H9 (cell line): ENCODE measurements around the gene PDPK1. TPM values are rescaled to one million over a fixed set of nuclear protein-coding genes. Genes with fewer than 3 reads are reported as not detected.
"Not testable (repeated sequence)": the region's sequence is repeated elsewhere in the genome, so short reads cannot be mapped to it uniquely, and the experiment has no call there.

ENCODE experiments used
- DNase-seq: peaks from one replicate; pipeline ENCODE4 v3.0.0-alpha.2; 2017
- H2AFZ ChIP-seq: one replicate; pipeline ENCODE4 v1.6.1; 2013; ENCODE audit warnings: mild to moderate bottlenecking, low read length, control low read depth, moderate library complexity
- H2AK5ac ChIP-seq: 2 replicates; pipeline ENCODE4 v1.6.1; 2013; ENCODE audit warnings: low read length, control low read depth, mixed read lengths; ENCODE audit not compliant: insufficient read length
- H2BK120ac ChIP-seq: one replicate; pipeline ENCODE4 v1.6.1; 2013; ENCODE audit warnings: low read depth, mild to moderate bottlenecking, low read length, control low read depth, inconsistent platforms; ENCODE audit not compliant: poor library complexity, severe bottlenecking
- H2BK12ac ChIP-seq: 2 replicates; pipeline ENCODE4 v1.6.1; 2013; ENCODE audit warnings: low read length, control low read depth, mixed read lengths, low read depth; ENCODE audit not compliant: insufficient read length
- H2BK15ac ChIP-seq: 2 replicates; pipeline ENCODE4 v1.6.1; 2013; ENCODE audit warnings: low read depth, low read length, control low read depth
- H2BK20ac ChIP-seq: one replicate; pipeline ENCODE4 v1.6.1; 2013; ENCODE audit warnings: low read depth, mild to moderate bottlenecking, low read length, control low read depth, inconsistent platforms; ENCODE audit not compliant: poor library complexity, severe bottlenecking
- H2BK5ac ChIP-seq: 2 replicates; pipeline ENCODE4 v1.6.1; 2013; ENCODE audit warnings: low read length, control low read depth, mixed read lengths; ENCODE audit not compliant: insufficient read length
- H3K14ac ChIP-seq: 2 replicates; pipeline ENCODE4 v1.6.1; 2013; ENCODE audit warnings: low read length, control low read depth; ENCODE audit not compliant: insufficient read depth
- H3K18ac ChIP-seq: 2 replicates; pipeline ENCODE4 v1.6.1; 2013; ENCODE audit warnings: low read depth, mild to moderate bottlenecking, mixed read lengths, low read length, control low read depth; ENCODE audit not compliant: insufficient read length
- H3K23ac ChIP-seq: 2 replicates; pipeline ENCODE4 v1.6.1; 2013; ENCODE audit warnings: low read length, control low read depth, mixed read lengths, low read depth; ENCODE audit not compliant: insufficient read length
- H3K23me2 ChIP-seq: 2 replicates; pipeline ENCODE4 v1.6.1; 2013; ENCODE audit warnings: low read depth, mild to moderate bottlenecking, mixed read lengths, low read length, control low read depth; ENCODE audit not compliant: insufficient read length, poor library complexity, severe bottlenecking
- H3K27ac ChIP-seq: 2 replicates; pipeline ENCODE4 v1.5.1; 2013; ENCODE audit warnings: low read length, control low read depth, mixed read lengths, low read depth; ENCODE audit not compliant: insufficient read length
- H3K27me3 ChIP-seq: 2 replicates; pipeline ENCODE4 v1.6.1; 2013; ENCODE audit warnings: low read length, control low read depth, inconsistent platforms; ENCODE audit not compliant: insufficient read depth
- H3K4ac ChIP-seq: 2 replicates; pipeline ENCODE4 v1.6.1; 2013; ENCODE audit warnings: low read depth, mild to moderate bottlenecking, control low read depth, inconsistent platforms, low read length, moderate library complexity
- H3K4me1 ChIP-seq: 2 replicates; pipeline ENCODE4 v1.6.1; 2013; ENCODE audit warnings: low read length, control low read depth, inconsistent platforms; ENCODE audit not compliant: insufficient read depth
- H3K4me2 ChIP-seq: 2 replicates; pipeline ENCODE4 v1.6.1; 2013; ENCODE audit warnings: low read length, control low read depth, mixed read lengths; ENCODE audit not compliant: insufficient read length, insufficient read depth
- H3K56ac ChIP-seq: 2 replicates; pipeline ENCODE4 v1.6.1; 2013; ENCODE audit warnings: low read depth, mild to moderate bottlenecking, mixed read lengths, low read length, control low read depth; ENCODE audit not compliant: insufficient read length
- H3K79me1 ChIP-seq: 2 replicates; pipeline ENCODE4 v1.6.1; 2013; ENCODE audit warnings: low read depth, mild to moderate bottlenecking, moderate library complexity, low read length, control low read depth, inconsistent platforms; ENCODE audit not compliant: insufficient read depth, poor library complexity, severe bottlenecking
- H3K79me2 ChIP-seq: 2 replicates; pipeline ENCODE4 v1.6.1; 2013; ENCODE audit warnings: low read length, control low read depth, inconsistent platforms; ENCODE audit not compliant: insufficient read depth
- H3K9ac ChIP-seq: 2 replicates; pipeline ENCODE4 v1.6.1; 2013; ENCODE audit warnings: low read length, control low read depth, mixed read lengths; ENCODE audit not compliant: insufficient read length; ENCODE audit errors: extremely low read depth
- H3K9me3 ChIP-seq: one replicate; pipeline ENCODE4 v1.6.1; 2013; ENCODE audit warnings: low read depth, low read length, inconsistent platforms; ENCODE audit not compliant: control insufficient read depth
- H3T11ph ChIP-seq: one replicate; pipeline ENCODE4 v1.6.1; 2013; ENCODE audit warnings: mild to moderate bottlenecking, low read length, control low read depth, inconsistent platforms
- H4K20me1 ChIP-seq: one replicate; pipeline ENCODE4 v1.6.1; 2013; ENCODE audit not compliant: control insufficient read depth, insufficient read length, insufficient read depth
- H4K5ac ChIP-seq: 2 replicates; pipeline ENCODE4 v1.6.1; 2013; ENCODE audit warnings: low read depth, mild to moderate bottlenecking, mixed read lengths, low read length, control low read depth; ENCODE audit not compliant: insufficient read length
- H4K8ac ChIP-seq: replicated peaks from 2 replicates; pipeline ENCODE4 v1.6.1; 2013; ENCODE audit warnings: low read length, control low read depth, mixed read lengths, low read depth; ENCODE audit not compliant: insufficient read length
- H4K91ac ChIP-seq: 2 replicates; pipeline ENCODE4 v1.6.1; 2013; ENCODE audit warnings: low read depth, mild to moderate bottlenecking, moderate library complexity, mixed read lengths, low read length, control low read depth; ENCODE audit not compliant: insufficient read length
- H3K27ac Mint-ChIP-seq, 3 experiments: 2 replicates in 2 of 3; 3 replicates in 1 of 3; pipeline ENCODE4 v1.8.0; 2020 to 2021; ENCODE audit warnings: mixed read lengths in 3 of 3, mild to moderate bottlenecking in 1 of 3, moderate library complexity in 1 of 3
- H3K27me3 Mint-ChIP-seq: 2 replicates; pipeline ENCODE4 v1.8.0; 2021; ENCODE audit warnings: low read depth, mild to moderate bottlenecking, moderate library complexity, mixed read lengths
- H3K36me3 Mint-ChIP-seq, 3 experiments: 2 replicates in 2 of 3; 3 replicates in 1 of 3; pipeline ENCODE4 v1.8.0; 2020 to 2021; ENCODE audit warnings: low read depth in 3 of 3, mixed read lengths in 3 of 3; ENCODE audit not compliant: insufficient read depth in 1 of 3
- H3K4me1 Mint-ChIP-seq, 2 experiments: 2 replicates each; pipeline ENCODE4 v1.8.0; 2020; ENCODE audit warnings: mixed read lengths in 2 of 2
- H3K4me3 Mint-ChIP-seq, 2 experiments: 2 replicates in 1 of 2; 3 replicates in 1 of 2; pipeline ENCODE4 v1.8.0; 2020 to 2021; ENCODE audit warnings: mild to moderate bottlenecking in 2 of 2, mixed read lengths in 2 of 2, moderate library complexity in 1 of 2
- H3K9me3 Mint-ChIP-seq, 2 experiments: 2 replicates in 1 of 2; 3 replicates in 1 of 2; pipeline ENCODE4 v1.8.0; 2020; ENCODE audit warnings: mild to moderate bottlenecking in 2 of 2, mixed read lengths in 2 of 2, moderate library complexity in 1 of 2
- WGBS: extraction: QIAGEN DNeasy Blood & Tissue Kit; methylation state at CpG from one replicate; pipeline ENCODE4 v1.1.7; 2013; ENCODE audit warnings: missing lambda C conversion rate, low lambda C conversion rate, mixed read lengths; ENCODE audit not compliant: insufficient read length; ENCODE audit errors: extremely low coverage; 5-methylcytosine and 5-hydroxymethylcytosine counted together
- total RNA-seq: library from RNA; stranded (reverse); gene quantifications from 2 replicates; pipeline ENCODE4 v1.2.1, GENCODE V29; 2021

Gene PDPK1
- total RNA-seq, 1 experiment from 2014 or later: 32.8 TPM

DNA sequence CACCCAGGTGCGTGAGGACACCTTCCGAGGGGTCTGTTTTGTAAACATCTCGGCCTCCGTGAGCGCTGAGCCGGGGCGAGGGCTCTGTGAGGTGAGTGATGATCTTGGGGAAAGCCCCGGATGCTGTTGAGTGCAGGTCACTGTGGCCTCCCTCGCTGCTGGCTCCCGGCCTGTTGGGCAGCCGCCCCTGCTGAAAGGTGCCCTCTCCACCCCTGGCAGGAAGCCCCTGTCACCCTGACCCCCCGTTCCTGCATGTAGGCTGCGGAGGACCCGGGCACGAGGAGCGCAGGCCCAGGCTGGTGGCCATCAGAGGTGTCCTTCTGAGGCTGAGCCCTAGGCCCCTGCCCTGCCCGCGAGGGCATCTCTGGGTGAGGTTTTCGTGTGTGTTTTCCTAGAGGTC, 75.4 kb downstream of the PDPK1 start:
- not testable (repeated sequence) for H4K91ac ChIP-seq, H3K27me3 ChIP-seq, H2BK12ac ChIP-seq, H3K23me2 ChIP-seq, H2BK20ac ChIP-seq, H3K4me1 Mint-ChIP-seq, H4K8ac ChIP-seq, H3K27ac ChIP-seq, H3K9me3 ChIP-seq, H3K4me2 ChIP-seq, H3K23ac ChIP-seq, H3K4me1 ChIP-seq, H3K79me1 ChIP-seq, DNase-seq, H2AFZ ChIP-seq, H4K20me1 ChIP-seq, H3K9me3 Mint-ChIP-seq, H3K4ac ChIP-seq, H3K27me3 Mint-ChIP-seq, H3K14ac ChIP-seq, H2BK15ac ChIP-seq, H3K56ac ChIP-seq, H2BK5ac ChIP-seq, H3K27ac Mint-ChIP-seq, H3K79me2 ChIP-seq, H3K4me3 Mint-ChIP-seq, H2AK5ac ChIP-seq, H4K5ac ChIP-seq, H3K18ac ChIP-seq, H2BK120ac ChIP-seq, H3K9ac ChIP-seq, H3T11ph ChIP-seq
- peaks cover 19 to 27% (median 23%) of the 10 kb centered on the region in 3 experiments for H3K36me3 Mint-ChIP-seq
- no CpG with 5 or more reads among the region's 19 CpGs for WGBS
